ENCODE results near the gene EPHB2.
A peak's percentile ranks its signal among the peaks of the same experiment; 100 is the strongest.
"Not testable (repeated sequence)": the region's sequence is repeated elsewhere in the genome, so short reads cannot be mapped to it uniquely, and the experiment has no call there.

The EPHB2 gene

GRCh38 chr1:22691031-22691753, 19.4 kb upstream of the EPHB2 start:
- no peak for DNase-seq

DNA sequence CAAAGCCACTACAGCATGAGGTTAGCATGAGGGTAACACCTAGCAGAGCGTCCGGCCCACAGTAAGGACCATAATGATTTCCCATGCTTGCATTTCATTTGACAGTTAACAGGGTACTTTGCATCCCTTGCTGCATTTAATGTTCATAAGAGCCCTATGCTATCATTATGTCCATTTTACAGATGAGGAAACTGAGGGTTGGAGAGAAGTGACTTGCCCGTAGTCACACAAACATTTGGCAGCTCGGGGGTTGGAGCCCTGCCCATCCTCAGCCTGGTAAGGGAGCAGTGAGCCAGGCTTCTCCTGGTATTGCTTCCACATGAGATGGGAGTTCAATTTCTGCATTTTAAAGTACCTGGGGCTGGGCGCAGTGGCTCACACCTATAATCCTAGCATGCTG, 16.5 kb upstream of the EPHB2 start:
- no peak for DNase-seq

- no peak for DNase-seq
Measured at GRCh38 chr1:22696610-22697009, 14.0 kb upstream of the EPHB2 start.

- no peak for DNase-seq
Measured at GRCh38 chr1:22697980-22698379, 12.7 kb upstream of the EPHB2 start.

DNA sequence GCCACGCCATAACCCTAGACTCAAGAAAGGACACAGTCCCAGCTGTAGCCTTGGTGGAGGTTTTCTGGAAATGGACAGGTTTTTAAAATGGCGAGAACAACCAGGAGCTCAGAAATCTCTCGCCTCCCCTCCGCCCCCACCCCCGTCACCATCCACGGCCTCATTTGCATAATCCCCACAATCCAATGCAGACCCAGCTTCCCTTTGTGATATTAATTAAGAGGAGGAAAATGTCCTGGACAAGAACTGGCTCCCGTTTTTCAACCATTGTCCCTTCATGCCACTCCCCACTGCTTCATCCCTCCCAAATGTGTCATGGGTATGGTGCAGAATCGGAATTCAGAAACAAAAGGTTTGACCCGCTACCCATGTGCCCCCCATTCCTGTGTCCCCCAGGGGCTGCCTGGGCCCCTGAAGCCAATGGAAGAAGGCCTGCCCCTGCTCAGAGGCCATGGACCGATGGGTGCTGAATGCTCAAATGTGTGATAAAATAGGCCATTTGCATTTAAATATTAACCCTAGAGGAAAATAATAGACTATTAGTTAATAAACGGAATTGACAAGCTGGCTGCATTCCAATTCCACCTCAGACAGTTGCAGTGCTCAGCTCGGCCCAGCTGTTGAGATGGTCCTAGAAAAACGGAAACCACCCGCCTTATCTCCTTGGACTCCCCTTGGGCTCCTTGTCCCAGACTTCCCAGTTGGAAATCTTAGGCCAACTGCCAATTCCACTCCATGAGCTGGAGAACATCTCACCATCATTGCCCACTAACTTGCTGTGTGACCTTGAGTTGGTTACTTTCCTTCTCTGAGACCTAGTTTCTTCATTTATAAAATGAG, 10.7 kb upstream of the EPHB2 start:
- no peak for DNase-seq

- DNase-seq = no peak
Measured at GRCh38 chr1:22702296-22703085, 8.1 kb upstream of the EPHB2 start.

GRCh38 chr1:22704440-22705067, 6.1 kb upstream of the EPHB2 start:
- peak; percentile 83 for DNase-seq

- no peak for DNase-seq
Measured at GRCh38 chr1:22705586-22705985, 5.1 kb upstream of the EPHB2 start.

GRCh38 chr1:22706100-22706499, 4.5 kb upstream of the EPHB2 start:
- DNase-seq = not testable (repeated sequence)

- no peak for DNase-seq
Measured at GRCh38 chr1:22708777-22709176, 1.9 kb upstream of the EPHB2 start.

DNA sequence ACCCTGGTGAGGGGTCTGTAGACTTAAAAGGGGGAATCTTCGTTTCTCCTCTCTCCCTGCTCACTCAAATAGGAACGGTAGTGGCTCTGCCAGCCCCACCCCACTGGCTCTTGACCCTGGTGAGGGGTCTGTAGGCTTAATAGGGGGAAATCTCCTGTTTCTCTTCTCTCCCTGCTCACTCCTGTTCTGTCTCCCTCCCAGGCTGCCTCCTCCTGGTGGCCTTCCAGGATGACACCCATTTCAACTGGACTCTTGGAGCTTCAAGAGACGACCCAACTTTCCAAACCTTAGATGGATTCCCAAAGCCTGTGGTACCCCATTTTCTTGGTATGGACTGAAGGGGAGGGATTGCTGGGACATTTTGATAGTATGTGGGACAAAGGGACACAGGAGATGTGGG, 1.4 kb upstream of the EPHB2 start:
- no peak for DNase-seq

DNA sequence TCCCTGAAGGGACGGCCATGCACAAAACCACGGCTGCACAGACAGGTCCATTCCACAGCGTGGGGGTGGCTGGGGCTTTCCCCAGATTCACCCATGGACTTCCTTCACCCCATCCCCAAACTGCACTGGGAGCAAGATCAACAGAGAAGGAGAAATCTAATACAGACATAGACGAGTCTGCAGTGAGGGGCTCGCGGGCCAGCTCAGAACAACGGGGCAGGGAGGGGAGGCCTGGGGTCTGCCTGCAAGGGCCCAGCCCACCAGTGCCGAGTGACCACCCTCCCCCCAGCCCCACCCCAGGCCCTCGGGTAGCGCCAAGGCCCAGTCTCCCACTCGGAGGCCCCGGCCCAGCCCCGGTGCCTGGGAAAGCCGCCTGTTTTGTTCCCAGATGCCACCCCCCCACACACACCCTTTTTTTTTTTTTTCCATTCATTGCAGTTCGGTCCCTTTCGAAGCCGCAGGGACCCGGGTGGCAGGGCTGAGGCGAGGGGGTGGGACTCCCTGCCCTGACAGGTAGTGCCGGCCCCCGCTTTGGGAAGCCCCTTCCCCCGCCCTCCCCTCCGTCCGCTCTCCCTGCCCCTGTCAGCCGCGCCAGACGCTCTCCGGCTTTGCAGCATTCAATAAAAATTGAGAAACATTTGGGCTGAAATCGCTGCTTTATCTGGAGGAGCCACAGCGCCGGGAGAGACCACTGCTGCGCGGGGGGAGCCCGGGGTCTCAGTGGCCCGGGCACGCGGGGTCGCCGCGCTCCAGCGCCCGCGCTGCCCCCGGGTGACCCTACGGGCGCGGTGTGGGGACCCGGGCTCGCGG, 543 bp upstream of the EPHB2 start:
- DNase-seq = peak; percentile 77

GRCh38 chr1:22711071-22711470, 432 bp downstream of the EPHB2 start:
- no peak for DNase-seq

DNA sequence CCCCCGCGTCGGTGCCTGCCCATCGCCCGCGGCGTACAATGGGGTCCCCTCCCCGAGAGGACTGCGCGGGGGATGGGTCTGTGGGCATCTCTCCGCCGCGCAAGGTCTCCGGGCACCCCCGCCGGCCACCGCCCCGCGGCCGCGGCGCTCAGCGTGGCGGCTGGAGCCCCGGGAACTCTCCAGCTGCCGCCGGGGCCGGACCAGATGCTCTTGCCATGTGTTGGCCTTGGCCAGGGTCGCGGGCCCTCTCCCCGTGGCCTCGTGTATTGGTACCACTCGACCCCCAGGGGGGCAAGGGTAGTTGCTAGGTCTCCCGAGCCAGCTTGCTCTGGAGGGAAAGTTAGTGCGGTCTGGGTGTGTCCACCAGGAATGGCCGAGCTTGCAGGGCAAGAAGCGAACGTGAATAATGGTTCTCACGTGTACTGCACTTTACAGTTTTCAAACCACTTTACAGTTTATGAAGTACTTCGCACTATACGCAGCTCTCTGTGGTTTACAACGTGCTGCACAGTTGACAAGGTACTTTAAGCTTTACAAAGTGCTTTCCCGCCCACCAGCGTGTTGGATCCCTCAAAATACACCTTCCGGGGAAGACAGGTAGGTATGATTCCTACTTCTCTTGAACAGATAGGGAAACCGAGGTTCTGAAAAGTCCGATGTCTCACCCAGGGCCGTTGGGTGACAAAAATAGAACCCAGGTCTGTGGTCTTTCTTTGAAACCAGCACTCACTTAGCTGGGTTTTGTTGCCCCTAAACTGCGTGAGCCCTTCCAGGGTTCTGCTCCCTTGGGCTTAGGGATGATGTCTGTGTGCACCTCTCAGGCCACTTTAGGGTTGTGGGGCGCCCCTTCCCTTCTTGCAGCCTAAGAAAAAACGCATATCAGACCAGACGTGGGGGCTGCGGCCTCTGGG, 1.2 kb downstream of the EPHB2 start:
- no peak for DNase-seq

DNA sequence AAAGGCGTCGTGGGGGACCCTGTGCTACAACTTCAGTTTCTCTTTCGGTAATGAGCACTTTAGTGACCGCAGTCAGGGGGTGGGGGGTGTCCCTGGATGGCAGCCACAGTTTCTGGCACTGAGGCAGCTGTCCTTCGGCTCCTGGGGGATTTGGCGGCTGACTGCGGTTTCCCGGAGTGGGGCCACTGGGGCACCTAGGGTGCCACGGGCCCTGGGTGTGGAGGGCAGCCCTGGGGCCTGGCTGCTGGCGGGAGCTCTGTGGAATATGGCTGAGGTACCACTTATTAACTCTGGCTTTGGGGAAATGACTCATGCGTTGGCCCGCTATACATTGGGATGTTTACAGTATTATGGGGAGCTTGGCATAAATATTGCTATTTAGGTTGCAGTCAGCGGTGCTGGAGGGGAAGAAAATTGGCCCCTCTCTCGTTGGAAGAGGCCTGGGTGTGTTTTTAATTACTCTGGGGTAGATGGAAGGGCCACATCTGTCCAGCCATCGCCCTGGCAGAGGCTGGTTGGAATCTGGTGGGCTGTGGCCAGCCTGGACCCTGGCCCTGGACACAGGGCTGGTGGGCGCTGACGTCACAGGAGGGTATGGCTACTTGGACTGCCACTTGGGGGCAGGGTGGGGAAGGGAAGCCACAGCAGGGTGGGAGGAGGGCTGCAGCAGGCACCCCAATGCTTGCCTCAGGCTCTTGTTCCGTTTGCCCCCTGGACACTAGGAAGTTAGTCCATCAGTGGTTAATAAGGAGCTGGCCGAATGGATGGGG, 2.0 kb downstream of the EPHB2 start:
- peak; percentile 69 for DNase-seq

DNA sequence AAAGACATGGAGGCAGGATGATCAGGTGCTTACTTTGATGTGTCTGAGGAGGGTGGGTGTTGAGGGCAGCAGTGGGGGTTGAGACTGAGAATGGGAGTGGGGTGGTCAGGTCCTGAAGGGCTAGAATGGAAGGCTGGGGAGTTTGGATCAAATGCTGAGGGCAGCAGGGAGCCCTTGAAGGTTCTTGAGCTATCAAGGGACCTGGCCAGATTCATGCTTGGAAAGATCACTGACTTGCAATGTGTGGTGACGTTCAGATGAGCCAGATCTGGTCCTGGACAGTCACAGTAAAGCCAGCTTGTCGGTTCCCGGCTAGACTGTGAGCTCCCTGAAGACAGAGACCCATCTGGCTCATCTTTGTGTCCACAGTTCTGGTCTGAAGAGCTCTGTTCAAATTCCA, 3.8 kb downstream of the EPHB2 start:
- no peak for DNase-seq

DNA sequence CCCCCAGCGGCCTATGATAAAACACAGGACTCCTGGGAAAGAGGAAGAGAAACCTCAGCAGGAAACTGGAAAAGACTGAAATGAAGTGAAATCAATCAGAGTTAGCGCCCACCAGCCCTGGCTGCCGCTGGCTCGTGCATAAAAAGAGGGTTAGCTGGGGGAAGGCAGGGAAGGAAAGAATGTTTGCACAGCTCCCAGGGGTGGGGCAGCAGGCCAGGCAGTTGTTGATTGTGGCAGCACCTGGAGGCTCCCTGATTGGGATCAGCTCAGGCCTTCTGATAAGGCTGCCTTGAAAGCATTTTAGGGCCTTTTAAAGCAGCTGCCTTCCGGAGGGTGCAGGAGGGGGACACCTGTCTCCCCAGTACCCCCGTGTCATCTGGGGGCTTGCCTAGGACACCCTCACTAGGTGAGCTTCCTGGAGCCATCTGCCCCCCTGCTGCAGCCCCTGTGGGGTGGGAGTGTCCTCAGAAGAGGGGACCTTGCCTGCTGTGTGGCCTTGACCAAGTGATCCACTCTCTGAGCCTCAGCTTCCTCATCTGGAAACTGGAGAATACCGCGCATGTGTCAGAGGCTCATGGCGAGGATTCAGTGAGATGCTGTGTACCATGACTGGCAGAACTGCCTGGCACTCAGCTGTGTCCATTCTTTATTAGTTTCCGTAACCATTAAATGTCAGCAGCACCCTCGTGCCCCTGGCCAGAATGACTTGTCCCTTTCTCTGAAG, 6.6 kb downstream of the EPHB2 start:
- no peak for DNase-seq

GRCh38 chr1:22721122-22721873, 10.7 kb downstream of the EPHB2 start:
- DNase-seq = no peak

Measured in fibroblast of skin of right quadriceps (primary cell).